Adrenal gland (tissue), 12 donors: Measurements from ENCODE around the gene BSG. TPM values are rescaled to one million over a fixed set of nuclear protein-coding genes. Genes with fewer than 3 reads are reported as not detected.
"Not testable (repeated sequence)": the region's sequence is repeated elsewhere in the genome, so short reads cannot be mapped to it uniquely, and the experiment has no call there.

Experiments
- DNase-seq, 7 donors: peaks; one replicate each; pipeline ENCODE4 v3.0.0-alpha.2; 2019 to 2020
- H3K27ac ChIP-seq, 5 donors: fragments of 200-600 bp; sonication (generic) in 4 of 5; 1 replicate in 3 of 5; 2 replicates in 2 of 5; pipeline versions ENCODE4 v1.5.1 to v1.8.0; 2016 to 2020; ENCODE audit warnings: mild to moderate bottlenecking in 1 of 5
- H3K27me3 ChIP-seq: fragments of 200-600 bp; 2 replicates; pipeline ENCODE4 v1.8.0; 2021
- H3K36me3 ChIP-seq, 2 donors: fragments of 200-600 bp; replicated peaks in 1 of 2; 1 replicate in 1 of 2; 2 replicates in 1 of 2; pipeline versions ENCODE4 v1.5.1 to v1.8.0; 2018 to 2022
- H3K4me1 ChIP-seq, 2 donors: fragments of 200-600 bp; replicated peaks in 1 of 2; 1 replicate in 1 of 2; 2 replicates in 1 of 2; pipeline versions ENCODE4 v1.5.1 to v1.8.0; 2018 to 2021
- H3K4me3 ChIP-seq, 4 donors: fragments of 200-600 bp; sonication (generic) in 3 of 4; one replicate each; pipeline ENCODE4 v1.5.1; 2016 to 2018
- H3K9me3 ChIP-seq, 3 donors: fragments of 200-600 bp; sonication (generic) in 1 of 3; replicated peaks in 1 of 3; 1 replicate in 2 of 3; 2 replicates in 1 of 3; pipeline versions ENCODE4 v1.5.1 to v1.8.0; 2016 to 2021
- POLR2A ChIP-seq, 2 donors: fragments of 450-650 bp; IDR thresholded peaks; one replicate each; pipeline ENCODE4 v1.6.1; 2017; ENCODE audit warnings: antibody characterized with exemption in 2 of 2, mild to moderate bottlenecking in 2 of 2, moderate library complexity in 1 of 2
- WGBS, 4 donors: extraction: QIAGEN DNeasy Blood & Tissue Kit in 2 of 4; methylation state at CpG; one replicate each; pipeline versions ENCODE4 v1.1.5 to v1.1.7; 2013 to 2017; 5-methylcytosine and 5-hydroxymethylcytosine counted together
- intact Hi-C, 2 donors: fragments of 100-400 bp; cut with DNase I; formaldehyde crosslinking; loops; one replicate each; pipeline versions ENCODE4 v1.14.1 to v1.15.0; 2022 to 2023
- polyA plus RNA-seq, 3 donors: library from polyadenylated mRNA; stranded (reverse); fragments of 200-250 nt in 2 of 3; fragments of 350-450 nt in 1 of 3; fragmentation: Illumina TruSeq in 1 of 3; extraction: RNeasy Lipid Tissue Mini Kit (QIAGEN cat#74804) in 1 of 3; gene quantifications; one replicate each; pipeline ENCODE4 v1.2.3, GENCODE V29; 2013 to 2014
- total RNA-seq, 9 donors: library from RNA; depleted of rRNA in 4 of 9; stranded (reverse); fragments of >200 nt in 4 of 9; fragments of 120-200 nt in 1 of 9; fragmentation: NEBNext Ultra II Directional in 1 of 9; extraction: Animal tissue kit (Norgen Biotek cat#: 25700) in 1 of 9; gene quantifications; one replicate each; pipeline versions ENCODE4 v1.1.0 to v1.2.4, GENCODE V29; 2013 to 2023
- TF ChIP-seq, protein P1 (sequence below), 6 experiments: fragments of 450-650 bp in 4 of 6; fragments of 200-600 bp in 2 of 6; sonication (generic) in 1 of 6; IDR thresholded peaks; 1 replicate in 5 of 6; 2 replicates in 1 of 6; pipeline versions ENCODE4 v1.5.1 to v1.8.0; 2016 to 2021; ENCODE audit warnings: antibody characterized with exemption in 6 of 6, mild to moderate bottlenecking in 2 of 6, moderate library complexity in 1 of 6
- donor health status: healthy with polysubstance abuse.
- donor health status: Bipolar disorder and iron deficiency.
- donor health status: DM: yes; HTN: yes; CAD: no.
- donor health status: DM: no; HTN: no; CAD: no.
- donor health status: DM: no; HTN: no; CAD: no.
- donor health status: DM: yes; HTN: yes; CAD: no.

The BSG gene
- total and polyA plus RNA-seq, 12 donors: 328 to 2,214 (median 832) TPM

DNA sequence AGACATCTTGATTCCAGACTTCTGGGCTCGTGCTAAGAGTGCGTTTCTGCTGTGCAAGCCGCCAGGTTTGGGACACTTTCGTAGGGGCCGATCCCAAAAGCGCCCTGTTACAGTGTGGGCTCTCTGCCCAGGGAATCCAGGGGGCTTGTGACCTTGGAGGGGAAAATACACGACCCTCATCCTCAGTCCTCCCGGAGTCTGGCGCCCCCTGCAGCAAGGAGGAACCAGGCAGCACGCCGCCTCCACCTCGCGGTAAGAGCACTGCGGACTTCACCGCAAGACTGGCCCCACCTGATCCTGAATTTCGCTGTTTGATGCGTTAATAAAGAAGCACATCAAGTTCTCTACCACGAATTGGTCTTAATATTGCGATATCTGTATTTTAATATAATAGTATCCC is 55.8 kb downstream of the BSG start:
- peaks cover 0 to 31% of the 10 kb centered on the region in 2 donors for H3K36me3 ChIP-seq
- no peaks in the 10 kb centered on the region for H3K9me3 ChIP-seq
- WGBS, 4 donors: 81 to 92% (median 88%) methylated on average over 13 to 19 of the region's 19 CpGs
- intact Hi-C loops: no loop called here
- H3K4me1 ChIP-seq: peaks cover 9 to 13% of the 10 kb centered on the region in 2 donors
- no peak for DNase-seq
- no peaks in the 10 kb centered on the region for H3K27me3 ChIP-seq
- H3K4me3 ChIP-seq: no peak overlapping the region
- TF ChIP-seq, protein P1, sequence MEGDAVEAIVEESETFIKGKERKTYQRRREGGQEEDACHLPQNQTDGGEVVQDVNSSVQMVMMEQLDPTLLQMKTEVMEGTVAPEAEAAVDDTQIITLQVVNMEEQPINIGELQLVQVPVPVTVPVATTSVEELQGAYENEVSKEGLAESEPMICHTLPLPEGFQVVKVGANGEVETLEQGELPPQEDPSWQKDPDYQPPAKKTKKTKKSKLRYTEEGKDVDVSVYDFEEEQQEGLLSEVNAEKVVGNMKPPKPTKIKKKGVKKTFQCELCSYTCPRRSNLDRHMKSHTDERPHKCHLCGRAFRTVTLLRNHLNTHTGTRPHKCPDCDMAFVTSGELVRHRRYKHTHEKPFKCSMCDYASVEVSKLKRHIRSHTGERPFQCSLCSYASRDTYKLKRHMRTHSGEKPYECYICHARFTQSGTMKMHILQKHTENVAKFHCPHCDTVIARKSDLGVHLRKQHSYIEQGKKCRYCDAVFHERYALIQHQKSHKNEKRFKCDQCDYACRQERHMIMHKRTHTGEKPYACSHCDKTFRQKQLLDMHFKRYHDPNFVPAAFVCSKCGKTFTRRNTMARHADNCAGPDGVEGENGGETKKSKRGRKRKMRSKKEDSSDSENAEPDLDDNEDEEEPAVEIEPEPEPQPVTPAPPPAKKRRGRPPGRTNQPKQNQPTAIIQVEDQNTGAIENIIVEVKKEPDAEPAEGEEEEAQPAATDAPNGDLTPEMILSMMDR (IDR thresholded peaks at IDR 0.05): peak in 4 of 6 experiments; percentile 16 to 31 (median 22)
- no peak for TF ChIP-seq POLR2A (IDR thresholded peaks at IDR 0.05)
- no peak overlapping the region for H3K27ac ChIP-seq

DNA sequence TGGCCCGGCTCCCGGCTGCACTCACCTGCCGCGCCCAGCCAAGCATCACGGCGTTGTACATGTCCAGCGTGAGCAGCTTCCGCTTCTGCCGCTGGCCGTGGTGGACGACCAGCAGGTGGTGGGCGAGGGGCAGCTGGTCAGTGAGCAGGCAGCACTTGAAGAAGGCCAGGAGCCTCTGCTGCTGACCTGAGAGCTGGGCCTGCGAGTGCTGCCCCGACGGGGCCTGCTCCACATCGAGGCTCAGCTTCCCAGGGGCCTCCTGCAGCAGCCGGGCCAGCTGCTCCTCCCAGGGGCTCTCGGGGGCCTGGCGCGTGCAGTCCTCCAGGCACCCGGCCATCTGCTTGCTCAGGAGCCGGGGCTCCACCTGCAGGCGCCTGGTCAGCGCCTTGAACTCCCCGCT is 57.1 kb downstream of the BSG start:
- DNase-seq: peak in 1 of 7 donors; percentile 65
- H3K36me3 ChIP-seq: peaks cover 0 to 23% of the 10 kb centered on the region in 2 donors
- H3K27ac ChIP-seq, H3K9me3 ChIP-seq, H3K27me3 ChIP-seq, intact Hi-C loops, H3K4me3 ChIP-seq: not testable (repeated sequence)
- peaks cover 9 to 21% of the 10 kb centered on the region in 2 donors for H3K4me1 ChIP-seq
- WGBS, 4 donors: 71 to 86% (median 78%) methylated on average over 10 to 25 of the region's 25 CpGs

DNA sequence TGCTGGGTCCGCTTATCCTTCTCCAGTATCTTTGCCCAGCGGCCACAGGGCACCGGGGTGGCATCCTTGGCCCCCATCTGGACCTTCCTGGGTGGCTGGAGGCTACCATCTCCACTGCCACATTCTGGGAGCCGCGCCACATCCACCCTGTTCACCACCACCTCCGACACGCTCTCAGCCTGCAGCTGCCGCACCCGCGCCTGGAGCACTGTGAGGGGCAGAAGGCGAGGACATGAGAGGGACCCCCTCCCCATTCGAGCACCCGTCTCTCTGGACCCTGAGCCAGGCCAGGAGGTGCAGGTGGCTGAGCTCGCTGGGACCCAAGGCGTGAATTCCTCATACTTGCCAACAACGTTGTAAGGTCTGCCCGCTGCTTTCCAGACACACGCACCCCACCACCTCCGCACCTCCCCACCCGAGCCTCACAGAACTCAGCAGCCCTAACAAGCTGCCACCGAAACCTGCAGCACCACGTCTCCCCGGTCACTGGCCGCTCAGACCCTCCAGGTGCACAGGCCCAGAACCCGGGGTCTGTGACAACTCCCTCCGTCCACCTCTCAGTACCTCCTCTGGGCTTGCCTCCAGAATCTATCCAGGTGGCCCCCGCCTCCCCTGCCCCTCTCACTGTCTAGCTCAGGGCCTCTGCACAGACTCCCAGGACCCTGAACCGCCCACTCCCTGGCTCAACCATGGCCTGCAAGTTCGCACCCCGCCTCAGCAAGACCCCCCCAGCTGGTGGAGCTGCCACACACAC is 57.7 kb downstream of the BSG start:
- DNase-seq: no peak
- peaks cover 0 to 18% of the 10 kb centered on the region in 2 donors for H3K36me3 ChIP-seq
- no peak overlapping the region for H3K4me3 ChIP-seq
- peaks cover 9 to 22% of the 10 kb centered on the region in 2 donors for H3K4me1 ChIP-seq
- TF ChIP-seq, protein P1 (IDR thresholded peaks at IDR 0.05): no peak
- TF ChIP-seq POLR2A (IDR thresholded peaks at IDR 0.05): no peak
- H3K9me3 ChIP-seq: no peaks in the 10 kb centered on the region
- no peaks in the 10 kb centered on the region for H3K27me3 ChIP-seq
- intact Hi-C loops: no loop called here
- WGBS, 4 donors: 91 to 95% (median 93%) methylated on average over 28 to 30 of the region's 30 CpGs
- H3K27ac ChIP-seq: no peak overlapping the region

DNA sequence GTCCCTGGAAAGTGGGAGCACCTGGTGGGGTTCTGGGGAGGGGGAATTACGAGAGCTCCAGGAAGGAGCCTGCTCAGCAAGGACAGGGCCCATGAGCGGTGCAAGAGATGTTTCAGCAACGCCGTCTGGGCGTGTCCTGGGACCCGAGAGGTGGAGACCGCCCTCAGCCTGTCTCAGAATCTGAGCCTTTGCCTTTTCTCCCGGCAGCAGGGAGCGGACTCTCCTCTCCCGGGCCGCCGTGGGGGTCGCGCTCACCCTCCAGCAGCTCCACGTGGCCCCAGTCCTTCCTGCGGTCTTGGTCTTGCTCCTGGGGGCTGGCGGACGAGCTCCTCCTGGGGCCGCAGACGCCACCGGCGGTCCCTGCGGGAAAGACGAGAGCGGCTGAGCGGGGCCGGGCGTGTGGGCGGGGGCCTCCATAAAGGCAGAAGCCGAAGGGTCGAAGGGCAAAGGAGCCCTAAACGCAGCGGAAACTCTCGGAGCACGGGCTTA is 60.2 kb downstream of the BSG start:
- 0 to 4% (median 2%) methylated on average over 16 to 35 of the region's 35 CpGs for WGBS, 4 donors
- Histone ChIP-seq H3K4me1 (peaks cover 9 to 22% of the 10 kb centered on the region in 2 donors), H3K4me3 (peak overlapping the region; percentile 54 to 90 (median 62)), H3K9me3 (no peaks in the 10 kb centered on the region), H3K27me3 (no peaks in the 10 kb centered on the region), H3K36me3 (peaks cover 0 to 18% of the 10 kb centered on the region in 2 donors), H3K27ac (peak overlapping the region; percentile 55 to 87 (median 79))
- peak in 6 of 7 donors; percentile 61 to 80 (median 75) for DNase-seq
- intact Hi-C loops: no loop called here
- TF ChIP-seq, protein P1 (IDR thresholded peaks at IDR 0.05): no peak
- peak in 1 of 2 donors; percentile 68 for TF ChIP-seq POLR2A (IDR thresholded peaks at IDR 0.05)

Other genes with a start within 250 kb of the BSG start
- gene MIER2, start 227.8 kb upstream of the BSG start, total RNA-seq: 10 to 100 TPM; 10.8 to 24.2 (median 14.3) TPM
- gene MIER2, start 227.8 kb upstream of the BSG start, polyA plus RNA-seq: 10 to 100 TPM; 11.6 to 33.9 (median 29.5) TPM
- 1 to 10 TPM in 6 of 9 donors, under 1 TPM in 3; 0.17 to 2.1 (median 1.1) TPM for gene C2CD4C, start 163.4 kb upstream of the BSG start, total RNA-seq
- 1 to 10 TPM in 2 of 3 donors, not detected in 1; 2.1 to 3.2 TPM for gene C2CD4C, start 163.4 kb upstream of the BSG start, polyA plus RNA-seq
- gene SHC2, start 111.6 kb upstream of the BSG start, total RNA-seq: 10 to 100 TPM in 8 of 9 donors, 1 to 10 TPM in 1; 6.8 to 81.4 (median 36.3) TPM
- 100 to 1,000 TPM in 1 of 3 donors, 10 to 100 TPM in 1, 1 to 10 TPM in 1; 1.2 to 196 (median 45.9) TPM for gene SHC2, start 111.6 kb upstream of the BSG start, polyA plus RNA-seq
- gene MADCAM1, start 76.1 kb upstream of the BSG start, total RNA-seq: 1 to 10 TPM in 2 of 9 donors, under 1 TPM in 6, not detected in 1; 0.14 to 1.2 (median 0.67) TPM
- 1 to 10 TPM in 2 of 3 donors, not detected in 1; 2.2 to 4.8 TPM for gene MADCAM1, start 76.1 kb upstream of the BSG start, polyA plus RNA-seq
- gene TPGS1, start 65.1 kb upstream of the BSG start, total RNA-seq: 100 to 1,000 TPM in 2 of 9 donors, 10 to 100 TPM in 7; 17.9 to 123 (median 39.9) TPM
- gene TPGS1, start 65.1 kb upstream of the BSG start, polyA plus RNA-seq: 10 to 100 TPM in 2 of 3 donors, under 1 TPM in 1; 0.07 to 43.6 (median 33.5) TPM
- 10 to 100 TPM; 42.4 to 85.7 (median 61.9) TPM for gene CDC34, start 40.8 kb upstream of the BSG start, total RNA-seq
- gene CDC34, start 40.8 kb upstream of the BSG start, polyA plus RNA-seq: 100 to 1,000 TPM in 2 of 3 donors, 10 to 100 TPM in 1; 22.2 to 151 (median 124) TPM
- 1 to 10 TPM in 2 of 9 donors, under 1 TPM in 4, not detected in 3; 0.35 to 2.4 (median 0.80) TPM for gene GZMM, start 28.5 kb upstream of the BSG start, total RNA-seq
- gene GZMM, start 28.5 kb upstream of the BSG start, polyA plus RNA-seq: 1 to 10 TPM in 2 of 3 donors, not detected in 1; 1.3 to 1.9 TPM
- 1 to 10 TPM in 8 of 9 donors, under 1 TPM in 1; 0.74 to 9.1 (median 7.1) TPM for gene HCN2, start 17.3 kb downstream of the BSG start, total RNA-seq
- 1 to 10 TPM in 2 of 3 donors, under 1 TPM in 1; 0.98 to 2.5 (median 1.1) TPM for gene HCN2, start 17.3 kb downstream of the BSG start, polyA plus RNA-seq
- gene POLRMT, start 60.9 kb downstream of the BSG start, total RNA-seq: 10 to 100 TPM; 26.3 to 61.4 (median 41.4) TPM
- 100 to 1,000 TPM in 2 of 3 donors, 10 to 100 TPM in 1; 42.7 to 371 (median 178) TPM for gene POLRMT, start 60.9 kb downstream of the BSG start, polyA plus RNA-seq
- under 1 TPM in 4 of 9 donors, not detected in 5; 0.14 to 0.32 (median 0.29) TPM for gene FGF22, start 67.3 kb downstream of the BSG start, total RNA-seq
- 1 to 10 TPM in 1 of 3 donors, under 1 TPM in 1, not detected in 1; 0.51 to 1.2 TPM for gene FGF22, start 67.3 kb downstream of the BSG start, polyA plus RNA-seq
- 10 to 100 TPM; 18.2 to 76.4 (median 35.8) TPM for gene RNF126, start 90.6 kb downstream of the BSG start, total RNA-seq
- 10 to 100 TPM in 2 of 3 donors, 1 to 10 TPM in 1; 9.3 to 53.5 (median 51.6) TPM for gene RNF126, start 90.6 kb downstream of the BSG start, polyA plus RNA-seq
- 100 to 1,000 TPM in 7 of 9 donors, 10 to 100 TPM in 2; 87.4 to 464 (median 163) TPM for gene FSTL3, start 103.8 kb downstream of the BSG start, total RNA-seq
- gene FSTL3, start 103.8 kb downstream of the BSG start, polyA plus RNA-seq: 100 to 1,000 TPM; 119 to 405 (median 225) TPM
- under 1 TPM in 2 of 9 donors, not detected in 7; 0.22 to 0.51 TPM for gene PRSS57, start 122.9 kb downstream of the BSG start, total RNA-seq
- gene PRSS57, start 122.9 kb downstream of the BSG start, polyA plus RNA-seq: under 1 TPM in 1 of 3 donors, not detected in 2; 0.13 TPM
- 10 to 100 TPM in 8 of 9 donors, 1 to 10 TPM in 1; 8.4 to 63.3 (median 50.6) TPM for gene PALM, start 136.3 kb downstream of the BSG start, total RNA-seq
- gene PALM, start 136.3 kb downstream of the BSG start, polyA plus RNA-seq: 10 to 100 TPM in 2 of 3 donors, 1 to 10 TPM in 1; 3.9 to 72.2 (median 49.7) TPM
- under 1 TPM in 4 of 9 donors, not detected in 5; 0.06 to 0.43 (median 0.15) TPM for gene MISP, start 178.5 kb downstream of the BSG start, total RNA-seq
- under 1 TPM in 2 of 3 donors, not detected in 1; 0.08 to 0.10 TPM for gene MISP, start 178.5 kb downstream of the BSG start, polyA plus RNA-seq
- gene PTBP1, start 224.9 kb downstream of the BSG start, total RNA-seq: 100 to 1,000 TPM in 8 of 9 donors, 10 to 100 TPM in 1; 64.6 to 236 (median 162) TPM
- 100 to 1,000 TPM; 108 to 146 (median 128) TPM for gene PTBP1, start 224.9 kb downstream of the BSG start, polyA plus RNA-seq
- gene PLPPR3, start 249.4 kb downstream of the BSG start, total RNA-seq: 1 to 10 TPM in 1 of 9 donors, under 1 TPM in 2, not detected in 6; 0.14 to 1.7 (median 0.32) TPM
- under 1 TPM in 2 of 3 donors, not detected in 1; 0.08 to 0.10 TPM for gene PLPPR3, start 249.4 kb downstream of the BSG start, polyA plus RNA-seq